ENCODE measurements around the gene PLA2G2E.

GRCh38 chr1:19960591-19960990 lies 37.2 kb upstream of the PLA2G2E start:
- TF ChIP-seq POLR2A (IDR thresholded peaks at IDR 0.05; ENCODE audit: low read depth, low read length) = no peak
- TF ChIP-seq TAF1 (IDR thresholded peaks at IDR 0.05; ENCODE audit: low read depth, low read length) = no peak
- no peak for TF ChIP-seq POLR2AphosphoS5 (IDR thresholded peaks at IDR 0.05; ENCODE audit: low read depth, low read length)

All from GM12891 (cell line).